NCI-H2171 treated with DMSO at 0.1 percent for 48 hours (cell line): ENCODE data around the gene PDZK1.
"Not testable (repeated sequence)": the region's sequence is repeated elsewhere in the genome, so short reads cannot be mapped to it uniquely, and the experiment has no call there.

Experiments used
- DNase-seq: peaks from one replicate; lab custom pipeline; 2025; lab: John Stamatoyannopoulos, UW

Gene PDZK1

DNA sequence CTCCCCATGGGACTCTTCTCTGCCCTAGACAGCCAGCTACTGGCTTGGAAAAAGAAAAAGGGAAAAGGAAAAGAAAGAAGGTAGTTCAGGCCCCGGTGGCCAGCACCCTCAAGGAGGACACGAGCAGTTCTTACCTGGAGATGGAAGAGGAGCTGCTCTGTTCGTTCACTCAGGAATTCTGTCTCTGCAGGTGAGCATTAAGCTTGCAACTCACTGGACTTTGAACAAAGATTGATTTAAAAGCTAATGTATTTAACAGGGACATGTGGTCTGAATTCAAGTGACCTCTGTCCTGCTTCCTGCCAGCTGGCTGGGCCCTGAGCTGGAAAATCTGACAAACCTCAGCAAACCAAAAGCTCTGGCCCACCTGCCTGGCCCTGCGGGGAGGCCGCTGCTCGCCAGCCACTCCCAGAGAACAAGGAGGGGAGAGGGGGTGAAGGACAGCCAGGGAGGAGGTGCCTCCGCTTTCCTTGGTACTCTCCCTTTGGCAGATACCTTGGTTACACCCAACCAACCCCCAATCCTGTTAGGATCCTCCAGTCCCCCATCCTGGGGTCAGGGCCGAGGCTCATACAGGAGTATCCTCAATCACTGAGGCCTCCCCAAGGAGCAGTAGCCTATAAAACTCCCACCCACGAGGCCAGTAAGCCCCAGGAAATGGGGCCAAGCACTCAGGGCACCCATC, at the start of gene PDZK1:
PDZK1 (minus strand) TSS at position 186 of the 685 bp plus-strand sequence. CDS start 19,347 bp downstream, outside the sequence.
- no peak for DNase-seq

GRCh38 chr1:145751491-145752037, 44.4 kb upstream of the PDZK1 start:
- DNase-seq: no peak

DNA sequence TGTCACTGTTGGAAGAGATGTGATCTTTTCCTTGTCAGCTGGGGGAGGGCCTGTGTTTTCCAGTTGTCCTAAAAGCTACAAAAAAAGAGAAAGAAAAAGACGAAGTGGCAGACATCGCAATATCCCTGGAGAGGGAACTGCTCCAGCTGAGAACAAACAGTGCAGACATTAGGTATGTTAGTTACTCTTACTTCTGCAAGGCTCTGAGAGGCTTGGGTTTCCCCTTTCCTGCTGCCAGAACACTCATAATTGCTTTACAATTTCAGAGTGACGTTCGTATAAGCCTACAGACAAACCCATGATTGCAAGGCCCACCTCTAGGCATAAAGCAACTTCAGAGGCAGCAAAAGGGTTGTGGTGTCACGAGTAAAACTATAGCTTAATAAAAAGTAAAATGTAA, 43.3 kb upstream of the PDZK1 start:
- DNase-seq: no peak

GRCh38 chr1:145747398-145748247, 40.5 kb upstream of the PDZK1 start:
- no peak for DNase-seq

GRCh38 chr1:145740269-145740668, 33.1 kb upstream of the PDZK1 start:
- no peak for DNase-seq

- DNase-seq: no peak
Observed at GRCh38 chr1:145736191-145736590, 29.0 kb upstream of the PDZK1 start.

DNA sequence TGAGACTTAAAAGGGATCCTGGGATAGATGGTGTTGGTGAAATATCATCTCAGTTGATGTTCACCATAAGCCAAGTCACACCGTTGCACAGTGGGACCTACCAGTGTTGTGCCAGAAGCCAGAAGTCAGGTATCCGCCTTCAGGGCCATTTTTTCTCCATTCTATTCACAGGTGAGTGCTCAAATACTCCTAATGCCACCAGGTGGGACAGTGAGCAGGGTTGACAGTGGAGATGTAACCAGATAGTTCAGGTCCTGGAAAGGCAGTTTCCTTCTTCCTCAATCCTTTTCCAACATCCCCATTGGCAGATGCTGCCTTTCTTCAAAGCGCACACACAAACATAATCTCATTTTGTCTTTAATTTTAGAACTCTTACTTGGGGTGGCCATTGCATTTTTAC, 23.7 kb upstream of the PDZK1 start:
- DNase-seq: no peak

- no peak for DNase-seq
Observed at GRCh38 chr1:145730467-145730866, 23.3 kb upstream of the PDZK1 start.

- no peak for DNase-seq
Observed at GRCh38 chr1:145729666-145730436, 22.7 kb upstream of the PDZK1 start.

- DNase-seq: no peak
Observed at GRCh38 chr1:145729196-145729595, 22.0 kb upstream of the PDZK1 start.

- DNase-seq: not testable (repeated sequence)
Observed at GRCh38 chr1:145726193-145726592, 19.0 kb upstream of the PDZK1 start.

- DNase-seq: peak; percentile 26
Observed at GRCh38 chr1:145720878-145721671, 13.9 kb upstream of the PDZK1 start.

DNA sequence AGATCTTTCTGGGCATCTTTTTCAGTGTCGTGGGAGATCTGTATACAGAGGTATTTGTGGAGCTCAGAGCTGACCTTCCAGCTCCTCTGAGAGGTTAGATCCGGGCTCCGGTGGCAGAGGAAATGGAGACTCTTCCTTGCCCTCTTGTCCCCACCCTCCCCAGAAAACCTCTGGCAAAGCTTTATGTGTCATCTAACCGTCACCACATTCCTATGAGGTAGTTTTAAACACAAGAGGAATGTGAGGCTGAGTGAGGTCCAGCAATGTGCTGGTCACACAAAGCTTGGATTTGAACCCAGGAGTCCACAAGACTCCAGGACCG, 13.3 kb upstream of the PDZK1 start:
- no peak for DNase-seq

GRCh38 chr1:145719230-145720079, 12.3 kb upstream of the PDZK1 start, which contains the start of gene CD160:
Gene CD160 (plus strand): TSS chr1:145719499. CDS start chr1:145728328, 8,829 bp downstream.
- DNase-seq: no peak

DNA sequence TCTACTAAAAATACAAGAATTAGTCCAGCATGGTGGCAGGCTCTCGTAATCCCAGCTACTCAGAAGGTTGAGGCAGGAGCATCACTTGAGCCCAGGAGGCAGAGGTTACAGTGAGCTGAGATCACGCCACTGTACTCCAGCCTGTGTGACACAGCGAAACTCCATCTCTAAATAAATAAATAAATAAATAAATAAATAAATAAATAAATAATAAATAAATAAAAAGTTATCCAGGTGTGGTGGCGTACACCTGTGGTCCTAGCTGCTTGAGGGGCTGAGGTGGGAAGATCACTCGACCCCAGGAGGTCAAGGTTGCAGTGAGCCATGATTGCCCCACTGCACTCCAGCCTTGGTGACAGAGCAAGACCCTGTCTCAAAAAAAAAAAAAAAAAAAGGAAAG, 11.3 kb upstream of the PDZK1 start:
- not testable (repeated sequence) for DNase-seq

DNA sequence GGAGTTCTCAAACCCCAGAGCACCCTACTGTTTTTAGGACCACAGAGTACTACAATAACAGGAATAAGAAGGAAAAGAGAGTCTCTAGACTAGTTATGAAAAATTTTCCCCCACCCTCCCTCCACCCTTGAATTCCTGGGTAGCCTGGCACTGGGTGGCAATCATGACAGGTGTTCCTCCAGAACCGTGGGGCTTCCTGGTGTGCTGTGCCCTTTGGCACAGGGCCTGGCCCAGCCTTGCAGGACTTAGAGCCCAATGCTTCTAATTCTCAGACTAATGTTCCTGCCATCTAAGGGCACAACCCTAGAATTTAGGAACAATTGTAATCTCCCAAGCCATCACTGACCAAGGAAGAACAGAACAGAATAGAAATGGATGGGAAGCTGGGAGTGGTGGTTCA, 10.7 kb upstream of the PDZK1 start:
- DNase-seq: no peak

DNA sequence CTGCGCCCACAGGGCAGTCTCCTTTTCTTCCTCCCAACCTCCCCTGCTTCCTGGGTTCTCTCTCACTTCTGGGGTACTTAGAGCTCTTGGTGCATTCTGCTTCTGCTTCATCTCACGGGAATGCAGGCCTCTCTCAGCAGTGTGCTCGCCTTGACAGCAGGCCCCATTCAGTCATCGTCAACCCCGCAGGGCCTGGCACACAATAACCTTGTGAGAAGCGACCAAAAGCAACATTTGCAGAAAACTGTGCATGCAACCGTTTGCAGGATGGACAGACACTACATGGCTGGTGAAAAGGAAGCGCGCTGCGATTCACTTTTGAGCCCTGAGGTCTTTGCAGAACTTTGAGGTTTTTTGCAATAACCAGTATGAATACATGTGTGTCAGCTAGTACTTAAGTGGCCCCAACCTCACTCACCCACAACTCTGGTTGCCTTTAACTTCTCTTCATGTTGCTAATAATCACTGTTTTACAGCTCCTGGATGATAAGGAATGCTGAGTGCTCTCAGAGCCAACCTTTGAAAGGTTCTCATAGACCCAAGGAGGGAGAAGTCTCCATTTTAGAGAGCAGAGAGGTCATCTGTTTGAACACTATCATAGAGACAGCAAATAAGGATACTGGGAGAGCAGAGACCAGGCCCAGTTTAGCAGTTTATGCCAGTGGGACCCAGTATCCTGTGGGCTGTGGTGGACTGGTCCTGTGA, 9.6 kb upstream of the PDZK1 start:
- DNase-seq: no peak

DNA sequence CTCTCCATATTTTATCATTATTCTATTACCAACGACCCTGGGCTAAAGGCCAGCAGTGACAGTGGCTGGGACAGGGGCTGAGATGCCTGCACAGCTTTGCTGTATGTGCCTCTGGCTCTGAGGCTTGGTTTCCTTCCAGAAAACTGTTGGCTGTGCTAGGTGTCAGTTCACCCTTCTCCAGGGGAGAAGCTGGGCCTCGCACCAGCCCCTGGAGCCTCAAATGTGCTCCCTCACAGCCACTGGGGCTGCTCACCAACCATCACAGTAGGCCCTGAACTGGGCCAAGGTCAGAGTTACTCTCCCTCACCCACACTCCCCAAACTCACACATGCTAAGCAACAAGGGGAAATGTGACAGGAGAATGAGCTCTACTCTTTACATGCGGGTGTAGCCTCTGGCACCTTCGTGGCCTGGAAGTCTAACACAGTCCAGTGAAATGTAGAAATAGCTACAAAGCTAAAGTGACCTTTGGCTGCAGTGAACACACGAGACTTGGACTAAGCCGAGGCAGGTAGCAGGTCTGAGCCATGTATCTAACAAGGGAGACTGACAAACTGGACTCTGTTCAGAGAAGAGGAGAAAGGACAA, 7.5 kb upstream of the PDZK1 start:
- DNase-seq: no peak

DNA sequence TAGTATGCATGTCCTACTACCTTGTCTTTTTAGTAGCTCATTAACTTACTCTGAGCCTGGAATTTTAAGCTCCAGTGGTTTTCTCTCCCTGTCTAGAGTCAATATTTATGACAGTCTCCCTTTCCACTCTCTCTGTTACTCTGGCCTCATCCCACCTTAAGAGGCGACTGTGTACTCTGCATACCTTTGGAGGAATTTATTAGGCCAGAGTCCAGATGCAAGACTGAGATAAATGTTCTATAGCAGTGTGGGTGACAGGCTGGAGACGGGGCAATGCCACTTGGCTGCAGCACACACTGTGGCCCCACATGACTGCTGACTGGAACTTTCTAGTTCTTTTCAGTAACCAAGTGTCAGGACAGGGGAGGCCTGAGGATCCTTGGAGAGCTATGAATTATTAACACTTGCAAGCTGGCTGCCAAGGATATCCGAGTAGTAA, 4.1 kb upstream of the PDZK1 start:
- no peak for DNase-seq
